H9 (cell line): ENCODE results near the gene CSF1R. TPM values are rescaled to one million over a fixed set of nuclear protein-coding genes. Genes with fewer than 3 reads are reported as not detected.

ENCODE experiments used
- DNase-seq: peaks from one replicate; pipeline ENCODE4 v3.0.0-alpha.2; 2017
- H2AFZ ChIP-seq: one replicate; pipeline ENCODE4 v1.6.1; 2013; ENCODE audit warnings: mild to moderate bottlenecking, low read length, control low read depth, moderate library complexity
- H2AK5ac ChIP-seq: 2 replicates; pipeline ENCODE4 v1.6.1; 2013; ENCODE audit warnings: low read length, control low read depth, mixed read lengths; ENCODE audit not compliant: insufficient read length
- H2BK120ac ChIP-seq: one replicate; pipeline ENCODE4 v1.6.1; 2013; ENCODE audit warnings: low read depth, mild to moderate bottlenecking, low read length, control low read depth, inconsistent platforms; ENCODE audit not compliant: poor library complexity, severe bottlenecking
- H2BK12ac ChIP-seq: 2 replicates; pipeline ENCODE4 v1.6.1; 2013; ENCODE audit warnings: low read length, control low read depth, mixed read lengths, low read depth; ENCODE audit not compliant: insufficient read length
- H2BK15ac ChIP-seq: 2 replicates; pipeline ENCODE4 v1.6.1; 2013; ENCODE audit warnings: low read depth, low read length, control low read depth
- H2BK20ac ChIP-seq: one replicate; pipeline ENCODE4 v1.6.1; 2013; ENCODE audit warnings: low read depth, mild to moderate bottlenecking, low read length, control low read depth, inconsistent platforms; ENCODE audit not compliant: poor library complexity, severe bottlenecking
- H2BK5ac ChIP-seq: 2 replicates; pipeline ENCODE4 v1.6.1; 2013; ENCODE audit warnings: low read length, control low read depth, mixed read lengths; ENCODE audit not compliant: insufficient read length
- H3K14ac ChIP-seq: 2 replicates; pipeline ENCODE4 v1.6.1; 2013; ENCODE audit warnings: low read length, control low read depth; ENCODE audit not compliant: insufficient read depth
- H3K18ac ChIP-seq: 2 replicates; pipeline ENCODE4 v1.6.1; 2013; ENCODE audit warnings: low read depth, mild to moderate bottlenecking, mixed read lengths, low read length, control low read depth; ENCODE audit not compliant: insufficient read length
- H3K23ac ChIP-seq: 2 replicates; pipeline ENCODE4 v1.6.1; 2013; ENCODE audit warnings: low read length, control low read depth, mixed read lengths, low read depth; ENCODE audit not compliant: insufficient read length
- H3K23me2 ChIP-seq: 2 replicates; pipeline ENCODE4 v1.6.1; 2013; ENCODE audit warnings: low read depth, mild to moderate bottlenecking, mixed read lengths, low read length, control low read depth; ENCODE audit not compliant: insufficient read length, poor library complexity, severe bottlenecking
- H3K27ac ChIP-seq: 2 replicates; pipeline ENCODE4 v1.5.1; 2013; ENCODE audit warnings: low read length, control low read depth, mixed read lengths, low read depth; ENCODE audit not compliant: insufficient read length
- H3K27me3 ChIP-seq: 2 replicates; pipeline ENCODE4 v1.6.1; 2013; ENCODE audit warnings: low read length, control low read depth, inconsistent platforms; ENCODE audit not compliant: insufficient read depth
- H3K4ac ChIP-seq: 2 replicates; pipeline ENCODE4 v1.6.1; 2013; ENCODE audit warnings: low read depth, mild to moderate bottlenecking, control low read depth, inconsistent platforms, low read length, moderate library complexity
- H3K4me1 ChIP-seq: 2 replicates; pipeline ENCODE4 v1.6.1; 2013; ENCODE audit warnings: low read length, control low read depth, inconsistent platforms; ENCODE audit not compliant: insufficient read depth
- H3K4me2 ChIP-seq: 2 replicates; pipeline ENCODE4 v1.6.1; 2013; ENCODE audit warnings: low read length, control low read depth, mixed read lengths; ENCODE audit not compliant: insufficient read length, insufficient read depth
- H3K56ac ChIP-seq: 2 replicates; pipeline ENCODE4 v1.6.1; 2013; ENCODE audit warnings: low read depth, mild to moderate bottlenecking, mixed read lengths, low read length, control low read depth; ENCODE audit not compliant: insufficient read length
- H3K79me1 ChIP-seq: 2 replicates; pipeline ENCODE4 v1.6.1; 2013; ENCODE audit warnings: low read depth, mild to moderate bottlenecking, moderate library complexity, low read length, control low read depth, inconsistent platforms; ENCODE audit not compliant: insufficient read depth, poor library complexity, severe bottlenecking
- H3K79me2 ChIP-seq: 2 replicates; pipeline ENCODE4 v1.6.1; 2013; ENCODE audit warnings: low read length, control low read depth, inconsistent platforms; ENCODE audit not compliant: insufficient read depth
- H3K9ac ChIP-seq: 2 replicates; pipeline ENCODE4 v1.6.1; 2013; ENCODE audit warnings: low read length, control low read depth, mixed read lengths; ENCODE audit not compliant: insufficient read length; ENCODE audit errors: extremely low read depth
- H3K9me3 ChIP-seq: one replicate; pipeline ENCODE4 v1.6.1; 2013; ENCODE audit warnings: low read depth, low read length, inconsistent platforms; ENCODE audit not compliant: control insufficient read depth
- H3T11ph ChIP-seq: one replicate; pipeline ENCODE4 v1.6.1; 2013; ENCODE audit warnings: mild to moderate bottlenecking, low read length, control low read depth, inconsistent platforms
- H4K20me1 ChIP-seq: one replicate; pipeline ENCODE4 v1.6.1; 2013; ENCODE audit not compliant: control insufficient read depth, insufficient read length, insufficient read depth
- H4K5ac ChIP-seq: 2 replicates; pipeline ENCODE4 v1.6.1; 2013; ENCODE audit warnings: low read depth, mild to moderate bottlenecking, mixed read lengths, low read length, control low read depth; ENCODE audit not compliant: insufficient read length
- H4K8ac ChIP-seq: replicated peaks from 2 replicates; pipeline ENCODE4 v1.6.1; 2013; ENCODE audit warnings: low read length, control low read depth, mixed read lengths, low read depth; ENCODE audit not compliant: insufficient read length
- H4K91ac ChIP-seq: 2 replicates; pipeline ENCODE4 v1.6.1; 2013; ENCODE audit warnings: low read depth, mild to moderate bottlenecking, moderate library complexity, mixed read lengths, low read length, control low read depth; ENCODE audit not compliant: insufficient read length
- H3K27ac Mint-ChIP-seq, 3 experiments: 2 replicates in 2 of 3; 3 replicates in 1 of 3; pipeline ENCODE4 v1.8.0; 2020 to 2021; ENCODE audit warnings: mixed read lengths in 3 of 3, mild to moderate bottlenecking in 1 of 3, moderate library complexity in 1 of 3
- H3K27me3 Mint-ChIP-seq: 2 replicates; pipeline ENCODE4 v1.8.0; 2021; ENCODE audit warnings: low read depth, mild to moderate bottlenecking, moderate library complexity, mixed read lengths
- H3K36me3 Mint-ChIP-seq, 3 experiments: 2 replicates in 2 of 3; 3 replicates in 1 of 3; pipeline ENCODE4 v1.8.0; 2020 to 2021; ENCODE audit warnings: low read depth in 3 of 3, mixed read lengths in 3 of 3; ENCODE audit not compliant: insufficient read depth in 1 of 3
- H3K4me1 Mint-ChIP-seq, 2 experiments: 2 replicates each; pipeline ENCODE4 v1.8.0; 2020; ENCODE audit warnings: mixed read lengths in 2 of 2
- H3K4me3 Mint-ChIP-seq, 2 experiments: 2 replicates in 1 of 2; 3 replicates in 1 of 2; pipeline ENCODE4 v1.8.0; 2020 to 2021; ENCODE audit warnings: mild to moderate bottlenecking in 2 of 2, mixed read lengths in 2 of 2, moderate library complexity in 1 of 2
- H3K9me3 Mint-ChIP-seq, 2 experiments: 2 replicates in 1 of 2; 3 replicates in 1 of 2; pipeline ENCODE4 v1.8.0; 2020; ENCODE audit warnings: mild to moderate bottlenecking in 2 of 2, mixed read lengths in 2 of 2, moderate library complexity in 1 of 2
- WGBS: extraction: QIAGEN DNeasy Blood & Tissue Kit; methylation state at CpG from one replicate; pipeline ENCODE4 v1.1.7; 2013; ENCODE audit warnings: missing lambda C conversion rate, low lambda C conversion rate, mixed read lengths; ENCODE audit not compliant: insufficient read length; ENCODE audit errors: extremely low coverage; 5-methylcytosine and 5-hydroxymethylcytosine counted together
- total RNA-seq: library from RNA; stranded (reverse); gene quantifications from 2 replicates; pipeline ENCODE4 v1.2.1, GENCODE V29; 2021
- TF ChIP-seq, protein P1 (sequence below): fragments of 200-600 bp; sonication (generic); conservative IDR thresholded peaks from 3 replicates; pipeline ENCODE4 v1.8.0; 2021; ENCODE audit warnings: antibody characterized with exemption, mild to moderate bottlenecking

CSF1R gene
- total RNA-seq, 1 experiment from 2014 or later: 0.13 TPM

DNA sequence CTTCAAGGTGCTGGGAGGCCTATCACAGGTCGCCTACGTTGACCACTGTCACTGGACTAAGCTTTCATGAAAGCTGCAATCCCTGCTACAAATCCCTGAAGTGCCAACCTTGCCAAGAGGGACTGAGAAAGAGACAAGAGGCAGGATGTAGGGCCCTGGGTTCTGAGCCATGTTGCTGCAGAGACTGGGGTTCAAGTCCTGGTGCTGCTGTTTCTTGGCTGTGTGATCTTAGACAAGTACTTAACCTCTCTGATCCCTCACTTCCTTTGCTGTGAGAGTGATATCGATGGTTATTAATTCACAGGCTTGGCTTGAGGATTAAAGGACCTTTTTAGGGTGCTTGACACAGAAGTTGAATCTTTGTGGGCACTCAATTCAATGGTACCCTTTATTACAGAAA is 15.5 kb downstream of the CSF1R start:
- Mint-ChIP-seq H3K4me3 (no peak overlapping the region), H3K4me1 (peaks cover 0 to 8% of the 10 kb centered on the region in 2 experiments; a peak in 1 of 4 replicates), H3K9me3 (no peaks in the 10 kb centered on the region; a peak in 1 of 5 replicates), H3K27me3 (peaks cover 11% of the 10 kb centered on the region), H3K27ac (no peak overlapping the region), H3K36me3 (no peaks in the 10 kb centered on the region)
- no peak overlapping the region for H2BK15ac ChIP-seq
- H3K4me2 ChIP-seq: no peak overlapping the region
- no peaks in the 10 kb centered on the region for H3K23me2 ChIP-seq
- no peak overlapping the region for H2AK5ac ChIP-seq
- H3K9me3 ChIP-seq: no peaks in the 10 kb centered on the region
- no peaks in the 10 kb centered on the region for H3K27me3 ChIP-seq
- no peak overlapping the region for H3T11ph ChIP-seq
- no peak overlapping the region for H3K18ac ChIP-seq
- H3K79me2 ChIP-seq: no peaks in the 10 kb centered on the region
- H3K4ac ChIP-seq: no peak overlapping the region
- no peak overlapping the region for H4K91ac ChIP-seq
- H2BK5ac ChIP-seq: no peak overlapping the region
- H2AFZ ChIP-seq: no peak overlapping the region
- H3K56ac ChIP-seq: no peak overlapping the region
- no peaks in the 10 kb centered on the region for H4K20me1 ChIP-seq
- H4K5ac ChIP-seq: no peak overlapping the region
- DNase-seq: no peak
- no peak overlapping the region for H2BK20ac ChIP-seq
- H2BK12ac ChIP-seq: no peak overlapping the region
- H3K23ac ChIP-seq: no peak overlapping the region
- H4K8ac ChIP-seq: no peak overlapping the region
- TF ChIP-seq, protein P1, sequence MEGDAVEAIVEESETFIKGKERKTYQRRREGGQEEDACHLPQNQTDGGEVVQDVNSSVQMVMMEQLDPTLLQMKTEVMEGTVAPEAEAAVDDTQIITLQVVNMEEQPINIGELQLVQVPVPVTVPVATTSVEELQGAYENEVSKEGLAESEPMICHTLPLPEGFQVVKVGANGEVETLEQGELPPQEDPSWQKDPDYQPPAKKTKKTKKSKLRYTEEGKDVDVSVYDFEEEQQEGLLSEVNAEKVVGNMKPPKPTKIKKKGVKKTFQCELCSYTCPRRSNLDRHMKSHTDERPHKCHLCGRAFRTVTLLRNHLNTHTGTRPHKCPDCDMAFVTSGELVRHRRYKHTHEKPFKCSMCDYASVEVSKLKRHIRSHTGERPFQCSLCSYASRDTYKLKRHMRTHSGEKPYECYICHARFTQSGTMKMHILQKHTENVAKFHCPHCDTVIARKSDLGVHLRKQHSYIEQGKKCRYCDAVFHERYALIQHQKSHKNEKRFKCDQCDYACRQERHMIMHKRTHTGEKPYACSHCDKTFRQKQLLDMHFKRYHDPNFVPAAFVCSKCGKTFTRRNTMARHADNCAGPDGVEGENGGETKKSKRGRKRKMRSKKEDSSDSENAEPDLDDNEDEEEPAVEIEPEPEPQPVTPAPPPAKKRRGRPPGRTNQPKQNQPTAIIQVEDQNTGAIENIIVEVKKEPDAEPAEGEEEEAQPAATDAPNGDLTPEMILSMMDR: no peak
- no CpG with 5 or more reads among the region's 3 CpGs for WGBS
- no peaks in the 10 kb centered on the region for H3K79me1 ChIP-seq
- H3K9ac ChIP-seq: no peak overlapping the region
- no peaks in the 10 kb centered on the region for H3K4me1 ChIP-seq
- H3K27ac ChIP-seq: no peak overlapping the region
- no peak overlapping the region for H2BK120ac ChIP-seq
- no peak overlapping the region for H3K14ac ChIP-seq
